Measurements from ENCODE around the gene DNAAF8. TPM values are rescaled to one million over a fixed set of nuclear protein-coding genes. Genes with fewer than 3 reads are reported as not detected.

The DNAAF8 gene
- polyA plus RNA-seq, 1 donor from 2014 or later: 3.4 TPM

GRCh38 chr16:4686497-4687210, 47.7 kb upstream of the DNAAF8 start:
- H3K79me2 ChIP-seq (replicated peaks; ENCODE audit: insufficient read depth, low read length): no peaks in the 10 kb centered on the region
- no peaks in the 10 kb centered on the region for H3K9me3 ChIP-seq (ENCODE audit: low read length)
- no peak overlapping the region for H3K4me3 ChIP-seq (ENCODE audit: low read length)
- H3K27me3 ChIP-seq (ENCODE audit: insufficient read depth, low read depth, low read length): no peaks in the 10 kb centered on the region
- H4K20me1 ChIP-seq (ENCODE audit: insufficient read depth): no peaks in the 10 kb centered on the region
- H3K27ac ChIP-seq (ENCODE audit: low read length): no peak overlapping the region
- H3K9ac ChIP-seq (ENCODE audit: low read length): no peak overlapping the region
- no peak overlapping the region for H3K4me2 ChIP-seq (ENCODE audit: low read length)
- H3F3A ChIP-seq (ENCODE audit: insufficient read depth, low read length, poor library complexity, severe bottlenecking): no peaks in the 10 kb centered on the region
- H2AFZ ChIP-seq (ENCODE audit: low read depth, low read length): no peak overlapping the region
- no peaks in the 10 kb centered on the region for H3K36me3 ChIP-seq (ENCODE audit: insufficient read depth, low read length)
- TF ChIP-seq EP300 (conservative IDR thresholded peaks at IDR 0.05; ENCODE audit: poor library complexity, severe bottlenecking): no peak
- TF ChIP-seq MXI1 (conservative IDR thresholded peaks at IDR 0.05; ENCODE audit: poor library complexity, severe bottlenecking): no peak
- TF ChIP-seq CTCF (IDR thresholded peaks at IDR 0.05; ENCODE audit: poor library complexity, severe bottlenecking): no peak
- no peak for TF ChIP-seq SMC3 (conservative IDR thresholded peaks at IDR 0.05; ENCODE audit: poor library complexity)
- TF ChIP-seq RAD21 (conservative IDR thresholded peaks at IDR 0.05): no peak
- no peak for TF ChIP-seq EZH2 (IDR thresholded peaks at IDR 0.05; ENCODE audit: borderline replicate concordance, insufficient read depth, low read length, poor library complexity, severe bottlenecking)
- TF ChIP-seq REST (IDR thresholded peaks at IDR 0.05; ENCODE audit: borderline replicate concordance): no peak
- no peak for TF ChIP-seq TAF1 (IDR thresholded peaks at IDR 0.05; ENCODE audit: low read depth)
- no peak for TF ChIP-seq POLR2AphosphoS5 (IDR thresholded peaks at IDR 0.05)
- H3K9me2 ChIP-seq (ENCODE audit: insufficient read depth, low read length): no peaks in the 10 kb centered on the region

- H3K27ac ChIP-seq (ENCODE audit: low read length): no peak overlapping the region
- no peak overlapping the region for H2AFZ ChIP-seq (ENCODE audit: low read depth, low read length)
- H3K36me3 ChIP-seq (ENCODE audit: insufficient read depth, low read length): no peaks in the 10 kb centered on the region
- H3K79me2 ChIP-seq (replicated peaks; ENCODE audit: insufficient read depth, low read length): no peaks in the 10 kb centered on the region
- no peaks in the 10 kb centered on the region for H4K20me1 ChIP-seq (ENCODE audit: insufficient read depth)
- H3K9ac ChIP-seq (ENCODE audit: low read length): no peak overlapping the region
- no peak for TF ChIP-seq EZH2 (IDR thresholded peaks at IDR 0.05; ENCODE audit: borderline replicate concordance, insufficient read depth, low read length, poor library complexity, severe bottlenecking)
- TF ChIP-seq EP300 (conservative IDR thresholded peaks at IDR 0.05; ENCODE audit: poor library complexity, severe bottlenecking): no peak
- TF ChIP-seq CTCF (IDR thresholded peaks at IDR 0.05; ENCODE audit: poor library complexity, severe bottlenecking): no peak
- TF ChIP-seq RAD21 (conservative IDR thresholded peaks at IDR 0.05): no peak
- no peak for TF ChIP-seq REST (IDR thresholded peaks at IDR 0.05; ENCODE audit: borderline replicate concordance)
- TF ChIP-seq SMC3 (conservative IDR thresholded peaks at IDR 0.05; ENCODE audit: poor library complexity): no peak
- no peak for TF ChIP-seq TAF1 (IDR thresholded peaks at IDR 0.05; ENCODE audit: low read depth)
- TF ChIP-seq POLR2AphosphoS5 (IDR thresholded peaks at IDR 0.05): no peak
- no peaks in the 10 kb centered on the region for H3K27me3 ChIP-seq (ENCODE audit: insufficient read depth, low read depth, low read length)
- H3F3A ChIP-seq (ENCODE audit: insufficient read depth, low read length, poor library complexity, severe bottlenecking): no peaks in the 10 kb centered on the region
- H3K9me2 ChIP-seq (ENCODE audit: insufficient read depth, low read length): no peaks in the 10 kb centered on the region
- no peak overlapping the region for H3K4me2 ChIP-seq (ENCODE audit: low read length)
- no peaks in the 10 kb centered on the region for H3K9me3 ChIP-seq (ENCODE audit: low read length)
- no peak overlapping the region for H3K4me3 ChIP-seq (ENCODE audit: low read length)
Measured at GRCh38 chr16:4687416-4687815, 46.9 kb upstream of the DNAAF8 start.
